RPMI7951 (cell line): ENCODE data around the gene NTMT2. TPM values are rescaled to one million over a fixed set of nuclear protein-coding genes. Genes with fewer than 3 reads are reported as not detected.
A peak's percentile ranks its signal among the peaks of the same experiment; 100 is the strongest.
"Not testable (repeated sequence)": the region's sequence is repeated elsewhere in the genome, so short reads cannot be mapped to it uniquely, and the experiment has no call there.

Source experiments
- DNase-seq: peaks from one replicate; pipeline ENCODE4 v3.0.0-alpha.2; 2012; ENCODE audit warnings: low read depth
- total RNA-seq: library from RNA; depleted of rRNA; stranded (reverse); fragments of >200 nt; shearing (Covaris generic); gene quantifications from 2 replicates; pipeline ENCODE4 v1.2.3, GENCODE V29; 2014

The NTMT2 gene
- total RNA-seq, 1 experiment from 2014 or later, result not detected

- DNase-seq, result no peak
Observed at GRCh38 chr1:170156594-170156993, 10.8 kb downstream of the NTMT2 start.

GRCh38 chr1:170157820-170158219, 12.1 kb downstream of the NTMT2 start:
- DNase-seq, result no peak

GRCh38 chr1:170162459-170163246, 16.9 kb downstream of the NTMT2 start:
- DNase-seq, result peak; percentile 93

GRCh38 chr1:170164103-170164763, 18.5 kb downstream of the NTMT2 start:
- no peak for DNase-seq

GRCh38 chr1:170166518-170167180, 20.9 kb downstream of the NTMT2 start:
- DNase-seq, result no peak

- DNase-seq, result peak; percentile 61
Observed at GRCh38 chr1:170168265-170168664, 22.5 kb downstream of the NTMT2 start.

GRCh38 chr1:170170513-170170912, 24.8 kb downstream of the NTMT2 start:
- DNase-seq, result not testable (repeated sequence)

GRCh38 chr1:170174395-170174794, 28.6 kb downstream of the NTMT2 start:
- DNase-seq, result no peak

- no peak for DNase-seq
Observed at GRCh38 chr1:170175041-170175440, 29.3 kb downstream of the NTMT2 start.

- DNase-seq, result peak; percentile 20
Observed at GRCh38 chr1:170175484-170175883, 29.7 kb downstream of the NTMT2 start.

- no peak for DNase-seq
Observed at GRCh38 chr1:170176772-170177171, 31.0 kb downstream of the NTMT2 start.

- no peak for DNase-seq
Observed at GRCh38 chr1:170182442-170182841, 36.7 kb downstream of the NTMT2 start.

- no peak for DNase-seq
Observed at GRCh38 chr1:170192546-170192945, 46.8 kb downstream of the NTMT2 start.

GRCh38 chr1:170194451-170194850, 48.7 kb downstream of the NTMT2 start:
- no peak for DNase-seq

- DNase-seq, result no peak
Observed at GRCh38 chr1:170196490-170197236, 50.9 kb downstream of the NTMT2 start.

- no peak for DNase-seq
Observed at GRCh38 chr1:170198090-170198489, 52.3 kb downstream of the NTMT2 start.

- no peak for DNase-seq
Observed at GRCh38 chr1:170198584-170198983, 52.8 kb downstream of the NTMT2 start.

GRCh38 chr1:170200161-170200560, 54.4 kb downstream of the NTMT2 start:
- no peak for DNase-seq

- DNase-seq, result peak; percentile 58
Observed at GRCh38 chr1:170200621-170201397, 55.0 kb downstream of the NTMT2 start.

- DNase-seq, result no peak
Observed at GRCh38 chr1:170203693-170204092, 57.9 kb downstream of the NTMT2 start.

- DNase-seq, result peak; percentile 37
Observed at GRCh38 chr1:170204121-170204520, 58.4 kb downstream of the NTMT2 start.
